Left ventricle myocardium inferior (tissue), 1 donor: ENCODE results near the gene ATXN2L. TPM values are rescaled to one million over a fixed set of nuclear protein-coding genes. Genes with fewer than 3 reads are reported as not detected.

Source experiments
- DNase-seq: peaks from one replicate; pipeline ENCODE4 v3.0.0-alpha.2; 2020
- H3K27ac ChIP-seq: fragments of 200-600 bp; replicated peaks from 2 replicates; pipeline ENCODE4 v1.8.0; 2021
- H3K27me3 ChIP-seq: fragments of 200-600 bp; 2 replicates; pipeline ENCODE4 v1.8.0; 2021; ENCODE audit warnings: low read depth
- H3K36me3 ChIP-seq: fragments of 200-600 bp; 2 replicates; pipeline ENCODE4 v1.8.0; 2021
- H3K4me1 ChIP-seq: fragments of 200-600 bp; 2 replicates; pipeline ENCODE4 v1.8.0; 2021
- H3K4me3 ChIP-seq: fragments of 200-600 bp; 2 replicates; pipeline ENCODE4 v1.8.0; 2021; ENCODE audit warnings: mild to moderate bottlenecking, moderate library complexity
- H3K9me3 ChIP-seq: fragments of 200-600 bp; replicated peaks from 2 replicates; pipeline ENCODE4 v1.8.0; 2021
- intact Hi-C: fragments of 100-400 bp; cut with micrococcal nuclease; formaldehyde crosslinking; loops from one replicate; pipeline ENCODE4 v1.11.0; 2022
- total RNA-seq: library from RNA; stranded (reverse); fragmentation: NEBNext Ultra II Directional; extraction: Animal tissue kit (Norgen Biotek cat#: 25700); gene quantifications from one replicate; pipeline ENCODE4 v1.2.1, GENCODE V29; 2021
- TF ChIP-seq, protein P1 (sequence below): fragments of 200-600 bp; IDR thresholded peaks from 2 replicates; pipeline ENCODE4 v1.8.0; 2021; ENCODE audit warnings: antibody characterized with exemption, mild to moderate bottlenecking, borderline replicate concordance
- donor health status: DM: no; HTN: yes; CAD: no; lungs with severe emphysema.

The ATXN2L gene
- total RNA-seq, 1 donor from 2014 or later = 51.2 TPM

DNA sequence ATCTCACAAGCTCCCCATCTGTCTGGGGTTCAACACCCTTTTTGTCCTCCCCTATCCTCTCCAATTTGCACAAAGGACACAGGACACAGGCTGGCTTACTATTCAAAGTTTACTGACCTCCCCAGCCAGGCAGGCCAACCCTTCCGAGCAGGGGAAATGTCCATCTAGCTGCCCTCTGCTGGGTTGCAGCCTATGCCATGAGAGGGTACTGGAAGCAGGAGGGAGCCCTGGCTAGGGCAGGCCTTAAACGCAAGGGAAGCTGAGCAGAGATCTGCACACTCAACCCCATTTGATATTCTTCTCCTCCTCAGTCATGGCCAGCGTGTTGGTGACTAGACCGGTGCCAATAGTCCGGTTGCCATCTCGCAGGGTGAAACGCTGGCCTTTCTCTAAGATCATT is 19.9 kb downstream of the ATXN2L start:
- no peaks in the 10 kb centered on the region for H3K9me3 ChIP-seq
- H3K27ac ChIP-seq = no peak overlapping the region
- H3K4me1 ChIP-seq = peaks cover 30% of the 10 kb centered on the region
- no peaks in the 10 kb centered on the region for H3K27me3 ChIP-seq
- no peak overlapping the region for H3K4me3 ChIP-seq
- no peak for DNase-seq
- H3K36me3 ChIP-seq = peaks cover 40% of the 10 kb centered on the region
- intact Hi-C loops = no loop called here
- TF ChIP-seq, protein P1, sequence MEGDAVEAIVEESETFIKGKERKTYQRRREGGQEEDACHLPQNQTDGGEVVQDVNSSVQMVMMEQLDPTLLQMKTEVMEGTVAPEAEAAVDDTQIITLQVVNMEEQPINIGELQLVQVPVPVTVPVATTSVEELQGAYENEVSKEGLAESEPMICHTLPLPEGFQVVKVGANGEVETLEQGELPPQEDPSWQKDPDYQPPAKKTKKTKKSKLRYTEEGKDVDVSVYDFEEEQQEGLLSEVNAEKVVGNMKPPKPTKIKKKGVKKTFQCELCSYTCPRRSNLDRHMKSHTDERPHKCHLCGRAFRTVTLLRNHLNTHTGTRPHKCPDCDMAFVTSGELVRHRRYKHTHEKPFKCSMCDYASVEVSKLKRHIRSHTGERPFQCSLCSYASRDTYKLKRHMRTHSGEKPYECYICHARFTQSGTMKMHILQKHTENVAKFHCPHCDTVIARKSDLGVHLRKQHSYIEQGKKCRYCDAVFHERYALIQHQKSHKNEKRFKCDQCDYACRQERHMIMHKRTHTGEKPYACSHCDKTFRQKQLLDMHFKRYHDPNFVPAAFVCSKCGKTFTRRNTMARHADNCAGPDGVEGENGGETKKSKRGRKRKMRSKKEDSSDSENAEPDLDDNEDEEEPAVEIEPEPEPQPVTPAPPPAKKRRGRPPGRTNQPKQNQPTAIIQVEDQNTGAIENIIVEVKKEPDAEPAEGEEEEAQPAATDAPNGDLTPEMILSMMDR = no peak

DNA sequence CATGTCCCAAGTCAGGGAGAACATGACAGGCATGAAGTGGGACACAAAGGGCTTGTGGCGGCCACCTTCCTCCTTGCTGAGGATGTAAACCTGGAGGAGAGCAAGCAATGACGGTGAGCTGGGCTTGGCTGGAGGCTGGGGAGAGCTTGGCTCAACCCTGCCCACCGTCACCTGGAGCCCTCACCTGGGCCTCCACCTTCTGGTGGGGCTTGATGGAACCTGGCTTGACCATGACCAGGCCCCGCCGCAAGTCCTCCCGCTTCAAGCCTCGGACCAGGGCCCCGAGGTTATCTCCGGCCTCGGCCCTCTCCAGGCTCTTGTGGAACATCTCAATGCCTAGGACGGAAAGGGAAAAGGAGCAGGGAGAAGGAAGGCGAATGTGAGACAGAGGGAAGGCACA is 21.0 kb downstream of the ATXN2L start:
- Histone ChIP-seq H3K27me3 (no peaks in the 10 kb centered on the region), H3K4me1 (peaks cover 31% of the 10 kb centered on the region), H3K27ac (no peak overlapping the region), H3K9me3 (no peaks in the 10 kb centered on the region), H3K4me3 (no peak overlapping the region), H3K36me3 (peaks cover 38% of the 10 kb centered on the region)
- TF ChIP-seq, protein P1 = no peak
- intact Hi-C loops = no loop called here
- DNase-seq = no peak

DNA sequence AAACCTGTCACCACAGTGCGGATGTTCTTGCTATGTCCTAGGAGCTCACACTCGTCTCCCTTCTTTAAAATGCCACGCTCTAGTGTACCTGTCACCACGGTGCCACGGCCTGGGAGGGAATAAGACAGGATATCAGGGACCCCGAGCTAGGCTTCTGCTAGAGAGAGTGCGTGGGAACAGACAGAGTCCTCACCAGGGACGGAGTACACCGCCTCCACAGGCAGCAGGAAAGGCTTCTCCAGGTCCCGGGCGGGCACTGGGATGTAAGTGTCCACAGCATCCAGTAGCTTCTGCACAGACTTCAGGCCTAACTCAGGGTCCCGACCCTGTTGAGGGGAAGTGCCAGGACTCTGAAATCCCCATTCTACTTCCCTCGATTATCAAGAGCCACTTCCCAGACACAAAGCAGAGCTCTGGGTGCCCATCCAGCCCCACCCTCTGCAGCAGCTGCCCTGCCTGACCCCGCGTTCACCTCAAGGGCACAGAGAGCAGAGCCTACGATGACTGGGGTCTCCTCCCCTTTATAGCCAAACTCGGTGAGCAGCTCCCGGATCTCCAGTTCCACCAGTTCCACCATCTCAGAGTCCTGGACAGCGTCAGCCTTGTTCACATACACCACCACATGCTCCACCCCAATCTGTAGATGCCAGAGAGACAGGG is 21.6 kb downstream of the ATXN2L start:
- no peak for DNase-seq
- no peaks in the 10 kb centered on the region for H3K27me3 ChIP-seq
- H3K27ac ChIP-seq = no peak overlapping the region
- TF ChIP-seq, protein P1 = no peak
- peaks cover 38% of the 10 kb centered on the region for H3K36me3 ChIP-seq
- peaks cover 31% of the 10 kb centered on the region for H3K4me1 ChIP-seq
- intact Hi-C loops = no loop called here
- H3K9me3 ChIP-seq = no peaks in the 10 kb centered on the region
- no peak overlapping the region for H3K4me3 ChIP-seq

DNA sequence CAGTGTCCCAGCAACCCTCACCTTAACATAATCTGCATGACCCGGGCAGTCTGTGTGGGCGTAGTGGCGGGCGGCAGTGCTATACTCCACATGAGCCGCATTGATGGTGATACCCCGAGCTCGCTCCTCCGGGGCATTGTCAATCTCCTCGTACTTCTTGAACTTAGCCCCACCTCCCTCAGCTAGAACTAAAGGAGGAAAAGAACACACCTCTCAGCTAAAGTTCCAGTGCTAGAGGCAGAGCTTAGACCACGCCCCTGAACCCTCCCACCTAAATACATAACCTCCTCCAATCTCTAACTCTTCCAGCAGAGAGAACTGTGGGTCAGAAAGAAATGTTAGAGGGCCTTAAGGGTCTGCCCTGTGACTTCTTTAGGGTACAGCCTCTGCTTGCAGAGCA is 22.5 kb downstream of the ATXN2L start:
- no peaks in the 10 kb centered on the region for H3K9me3 ChIP-seq
- no peaks in the 10 kb centered on the region for H3K27me3 ChIP-seq
- peaks cover 31% of the 10 kb centered on the region for H3K4me1 ChIP-seq
- H3K36me3 ChIP-seq = peaks cover 38% of the 10 kb centered on the region
- intact Hi-C loops = no loop called here
- TF ChIP-seq, protein P1 = no peak
- H3K27ac ChIP-seq = peak overlapping the region; percentile 94
- DNase-seq = no peak
- peak overlapping the region; percentile 93 for H3K4me3 ChIP-seq

DNA sequence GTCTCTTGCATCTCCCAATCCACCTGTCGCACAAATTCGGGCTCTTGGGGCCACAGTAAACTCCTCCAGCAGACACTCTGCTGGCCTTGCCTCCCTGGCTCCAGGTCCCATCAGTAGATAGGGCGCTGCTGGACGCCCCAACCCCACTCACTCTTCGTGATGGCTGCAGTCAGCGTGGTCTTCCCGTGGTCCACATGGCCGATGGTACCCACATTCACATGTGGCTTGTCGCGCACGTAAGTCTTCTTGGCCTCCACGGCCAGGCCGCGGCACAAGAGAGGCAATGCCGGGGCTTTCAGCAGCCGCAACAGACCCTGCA is 22.9 kb downstream of the ATXN2L start:
- Histone ChIP-seq H3K27ac (peak overlapping the region; percentile 94), H3K27me3 (no peaks in the 10 kb centered on the region), H3K4me3 (peak overlapping the region; percentile 93), H3K36me3 (peaks cover 38% of the 10 kb centered on the region), H3K4me1 (peaks cover 31% of the 10 kb centered on the region), H3K9me3 (no peaks in the 10 kb centered on the region)
- no peak for DNase-seq
- TF ChIP-seq, protein P1 = no peak
- intact Hi-C loops = no loop called here
